ENCODE data around the gene EXOC6B.
A peak's percentile ranks its signal among the peaks of the same experiment; 100 is the strongest.
"Not testable (repeated sequence)": the region's sequence is repeated elsewhere in the genome, so short reads cannot be mapped to it uniquely, and the experiment has no call there.

EXOC6B gene

DNA sequence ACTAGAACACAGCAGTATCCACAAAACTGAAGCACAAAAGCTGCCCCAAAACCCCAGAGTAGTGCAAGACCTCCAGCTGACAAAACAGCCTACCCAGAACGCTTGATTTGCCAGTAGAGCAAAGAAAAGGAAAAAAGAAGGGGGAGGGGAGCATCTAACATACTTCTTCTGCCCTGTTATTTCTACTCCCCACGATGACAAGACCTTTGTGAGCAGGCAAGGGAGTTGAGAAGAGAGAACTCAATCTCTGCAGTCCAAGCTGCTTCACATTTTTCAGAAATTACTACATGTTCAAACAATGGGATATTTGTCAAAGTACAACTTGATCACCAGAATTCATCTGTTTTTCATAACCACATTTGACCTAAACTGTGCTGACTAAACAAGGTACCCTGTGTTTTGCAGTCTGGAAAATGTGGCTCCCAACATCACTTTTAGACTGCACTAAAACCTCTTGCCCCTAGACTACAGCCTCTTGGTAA, 286.7 kb downstream of the EXOC6B start:
- DNase-seq: no peak

DNA sequence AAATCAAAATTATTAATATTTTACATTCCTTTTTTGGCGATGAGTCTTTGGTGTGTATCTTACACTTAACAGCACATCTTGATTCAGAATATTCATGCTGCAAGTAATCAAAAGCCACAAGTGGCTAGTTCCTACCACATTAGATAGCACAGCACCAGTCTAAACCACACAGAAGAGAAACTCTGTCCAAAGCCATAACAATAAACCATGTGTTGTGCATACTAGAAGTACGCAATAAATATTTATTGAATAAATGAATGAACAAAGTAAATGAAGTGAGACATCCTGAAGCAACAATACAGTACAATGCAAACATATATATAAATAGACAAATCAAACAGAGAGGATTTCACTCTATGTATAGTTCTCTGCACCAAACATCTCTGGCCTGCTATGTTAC, 287.3 kb downstream of the EXOC6B start:
- DNase-seq: no peak

DNA sequence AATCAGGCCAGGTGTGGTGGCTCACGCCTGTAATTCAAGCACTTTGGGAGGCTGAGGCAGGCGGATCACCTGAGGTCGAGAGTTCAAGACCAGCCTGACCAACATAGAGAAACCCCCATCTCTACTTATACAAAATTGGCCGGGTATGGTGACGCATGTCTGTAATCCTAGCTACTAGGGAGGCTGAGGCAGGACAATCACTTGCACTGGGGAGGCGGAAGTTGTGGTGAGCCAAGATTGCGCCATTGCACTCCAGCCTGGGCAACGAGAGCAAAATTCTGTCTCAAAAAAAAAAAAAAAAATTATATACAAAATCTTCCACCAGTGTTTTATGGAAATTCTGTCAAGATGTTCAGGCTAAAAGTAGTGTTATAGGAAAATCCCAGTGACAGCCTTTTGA, 290.2 kb downstream of the EXOC6B start:
- not testable (repeated sequence) for DNase-seq

DNA sequence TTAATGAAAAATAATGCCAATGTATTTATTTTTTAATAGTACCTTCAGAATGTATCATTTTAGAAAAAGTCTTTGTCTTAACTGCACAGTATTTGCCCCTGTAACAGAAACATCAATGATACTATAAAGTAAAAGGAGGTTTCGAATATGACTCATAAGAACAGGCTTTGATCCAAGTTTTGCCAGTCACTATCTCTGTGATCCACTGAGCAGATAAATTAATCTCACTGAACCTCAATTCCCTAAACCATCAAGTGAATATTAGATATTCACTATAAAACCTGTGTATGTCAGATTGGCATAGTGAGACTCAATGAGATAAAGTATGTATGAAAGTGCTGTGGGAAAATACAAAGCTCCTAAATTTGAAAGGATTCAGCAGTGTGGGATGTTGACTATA, 292.1 kb downstream of the EXOC6B start:
- no peak for DNase-seq

DNA sequence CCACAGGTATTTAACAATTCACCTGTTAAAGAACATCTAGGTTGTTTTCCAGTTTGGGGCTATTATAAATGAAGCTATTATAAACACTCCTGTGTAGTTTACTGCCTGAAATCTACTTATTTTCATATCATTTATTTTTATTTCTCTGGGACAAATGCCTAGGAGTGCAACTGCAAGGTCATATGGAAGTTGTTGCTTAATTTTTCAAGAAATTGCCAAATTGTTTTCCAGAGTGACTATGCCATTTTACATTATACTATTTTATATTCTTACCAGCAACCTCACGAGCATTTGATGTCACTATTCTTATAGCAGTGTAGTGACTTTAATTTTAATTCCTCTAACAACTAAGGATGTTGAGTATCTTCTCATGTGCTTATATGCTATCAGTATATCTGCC, 298.4 kb downstream of the EXOC6B start:
- no peak for DNase-seq

DNA sequence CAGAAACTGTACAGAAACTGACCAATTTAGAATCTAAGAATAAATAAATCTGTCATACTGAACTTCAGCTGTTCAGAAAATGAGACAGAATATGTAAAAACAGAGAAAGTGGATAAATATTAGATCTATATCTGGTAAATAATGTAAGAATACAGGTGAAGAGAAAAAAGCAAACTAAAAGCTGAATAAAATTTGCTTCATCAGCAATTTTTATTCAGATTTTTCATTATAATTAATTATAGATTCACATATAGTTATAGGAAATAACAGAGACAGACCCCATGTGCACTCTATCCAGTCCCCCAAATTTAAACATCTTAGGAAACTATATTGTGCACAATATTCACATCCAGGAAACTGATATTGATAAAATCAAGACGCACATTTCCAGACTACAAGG, 299.2 kb downstream of the EXOC6B start:
- DNase-seq: no peak

DNA sequence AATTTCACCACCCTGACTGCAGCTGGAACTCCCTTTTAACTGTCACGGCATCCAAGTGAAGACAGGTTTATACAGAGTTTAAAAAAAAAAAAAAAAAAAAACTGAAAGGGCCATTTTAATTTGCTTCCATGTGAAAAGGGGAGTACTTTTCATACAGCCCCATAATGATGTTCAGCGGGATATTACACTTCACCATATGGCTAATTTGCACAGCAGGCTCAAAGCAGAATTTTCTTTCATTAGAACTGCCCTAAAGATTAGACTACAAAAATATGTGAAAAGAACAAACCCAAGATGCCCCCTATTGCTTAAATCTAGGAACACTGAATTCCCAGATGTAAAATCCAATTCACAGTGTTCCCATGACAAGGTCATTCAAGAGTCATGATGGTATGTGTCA, 301.8 kb downstream of the EXOC6B start:
- DNase-seq: peak in 1 of 3 experiments; percentile 29

DNA sequence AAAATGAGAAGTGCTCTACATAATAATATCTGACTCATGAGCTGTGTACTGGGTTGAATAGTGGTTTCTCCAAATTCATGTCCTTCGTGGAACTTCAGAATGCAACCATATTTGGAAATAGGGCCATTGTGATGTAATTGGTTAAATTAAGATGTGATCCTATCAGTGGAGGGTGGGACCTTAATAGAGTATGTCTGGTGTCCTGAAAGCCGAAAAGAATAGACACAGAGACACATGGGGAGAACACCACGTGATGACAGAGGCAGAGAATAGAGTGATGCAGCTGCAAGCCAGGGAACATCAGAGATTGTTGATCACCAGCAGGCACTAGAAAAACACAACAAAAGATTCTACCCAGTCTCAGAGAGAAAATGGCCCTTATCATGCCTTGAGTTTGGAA, 310.1 kb downstream of the EXOC6B start:
- DNase-seq: no peak

DNA sequence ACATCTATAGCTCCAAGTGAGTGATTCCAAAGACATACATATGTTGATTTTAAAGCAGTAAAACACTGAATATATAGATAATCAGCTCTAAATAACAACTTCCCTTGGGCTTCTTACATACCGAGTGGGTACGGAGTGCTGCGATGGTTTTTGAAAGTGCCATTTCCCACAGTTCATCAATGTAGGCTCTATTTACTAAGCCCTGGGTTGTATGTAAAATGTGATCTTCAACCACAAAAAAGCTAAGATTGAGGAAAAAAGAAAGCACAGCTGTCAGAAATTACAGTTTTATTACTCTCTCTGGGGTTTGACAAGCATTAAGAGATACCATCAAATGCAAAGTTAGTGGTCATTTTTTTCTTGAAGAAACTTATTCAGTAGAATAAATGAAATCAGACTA, 312.8 kb downstream of the EXOC6B start:
- no peak for DNase-seq

DNA sequence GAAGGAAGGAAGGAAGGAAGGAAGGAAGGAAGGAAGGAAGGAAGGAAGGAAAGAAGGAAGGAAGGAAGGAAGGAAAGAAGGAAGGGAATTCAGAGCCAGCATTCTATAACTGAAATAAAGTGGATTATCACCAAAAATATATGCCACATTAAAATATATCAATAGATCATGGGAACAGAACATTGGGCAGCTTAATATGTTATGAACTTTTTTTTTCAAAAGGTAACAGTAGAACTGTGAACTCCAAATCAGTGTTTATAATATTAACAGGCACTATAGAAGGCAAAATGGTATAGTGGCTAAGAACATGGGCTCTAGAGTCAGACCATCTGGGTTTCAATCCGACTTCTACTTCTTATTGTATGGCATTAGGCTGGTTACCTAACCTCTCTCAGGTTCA, 313.5 kb downstream of the EXOC6B start:
- DNase-seq: no peak

DNA sequence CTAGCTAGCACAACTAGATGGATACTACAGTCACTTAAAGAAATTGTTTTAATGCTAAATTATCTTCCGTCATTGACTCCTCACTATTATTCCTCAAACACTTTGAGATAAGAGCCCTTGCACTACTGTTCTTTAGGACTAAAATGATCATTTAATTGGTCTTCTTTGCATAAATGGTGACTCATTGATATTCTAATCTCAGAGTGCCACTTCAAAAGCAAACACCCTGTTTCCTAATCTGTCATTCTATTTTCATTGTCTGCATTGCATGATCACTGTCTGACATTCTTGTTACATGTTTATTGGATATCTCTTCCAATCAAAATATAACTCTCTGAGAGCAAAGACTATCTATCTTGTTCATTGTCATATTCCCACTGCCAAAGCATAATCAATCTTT, 313.9 kb downstream of the EXOC6B start:
- peak in 1 of 3 experiments; percentile 40 for DNase-seq

DNA sequence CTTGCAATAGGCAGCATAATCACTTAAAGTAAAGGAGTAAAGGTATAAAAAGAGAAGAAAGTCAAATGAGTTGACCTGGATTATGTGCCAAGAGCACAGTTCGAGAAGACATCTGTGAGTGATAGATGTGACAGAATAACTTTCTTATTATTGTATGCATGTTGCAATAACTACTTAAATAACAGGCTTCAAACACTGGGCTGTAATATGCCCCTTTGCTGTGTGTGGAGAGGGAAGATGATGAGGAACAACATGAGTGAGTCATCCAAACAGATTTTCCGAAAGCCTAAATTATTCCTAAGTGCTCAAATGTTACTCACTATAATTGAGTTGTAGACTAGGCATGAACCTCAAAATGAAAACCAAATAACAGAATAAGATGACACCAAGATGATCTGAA, 328.1 kb downstream of the EXOC6B start:
- no peak for DNase-seq

DNA sequence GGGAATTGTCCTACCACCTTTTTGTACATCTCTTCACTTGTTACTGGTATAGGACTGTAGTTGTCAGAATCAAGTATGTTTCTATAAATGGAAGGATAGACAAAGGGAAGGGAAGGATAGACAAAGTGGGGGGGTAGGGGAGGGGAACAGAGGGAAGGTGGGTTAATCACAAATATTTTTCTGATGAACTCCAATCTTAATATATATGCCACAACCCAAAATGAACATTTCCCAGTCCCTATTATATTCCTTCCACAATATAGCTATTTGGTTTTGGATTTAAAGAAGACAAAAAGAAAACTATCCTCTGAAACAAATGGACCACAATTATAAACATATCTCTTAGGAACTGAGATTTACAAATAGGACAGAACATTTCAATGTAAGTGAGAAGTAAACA, 329.4 kb downstream of the EXOC6B start:
- DNase-seq: no peak

DNA sequence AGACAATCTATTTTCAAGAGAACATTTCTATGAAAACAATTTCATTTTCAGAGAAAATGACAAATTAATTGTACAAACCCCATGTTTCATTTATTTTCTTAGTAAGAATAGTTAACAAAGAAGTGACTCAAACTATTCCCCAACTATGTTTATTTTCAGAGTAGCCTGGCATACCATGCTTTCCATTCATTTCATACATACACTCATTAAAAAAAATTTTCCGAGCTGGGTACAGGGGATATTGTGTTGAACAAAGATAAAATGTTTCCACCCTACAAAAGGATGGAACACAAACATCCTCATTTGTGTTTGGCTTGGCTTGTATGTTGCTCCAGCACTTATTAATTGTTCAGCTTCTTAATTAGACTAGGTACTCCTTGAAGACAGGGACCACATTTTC, 331.4 kb downstream of the EXOC6B start:
- DNase-seq: no peak

DNA sequence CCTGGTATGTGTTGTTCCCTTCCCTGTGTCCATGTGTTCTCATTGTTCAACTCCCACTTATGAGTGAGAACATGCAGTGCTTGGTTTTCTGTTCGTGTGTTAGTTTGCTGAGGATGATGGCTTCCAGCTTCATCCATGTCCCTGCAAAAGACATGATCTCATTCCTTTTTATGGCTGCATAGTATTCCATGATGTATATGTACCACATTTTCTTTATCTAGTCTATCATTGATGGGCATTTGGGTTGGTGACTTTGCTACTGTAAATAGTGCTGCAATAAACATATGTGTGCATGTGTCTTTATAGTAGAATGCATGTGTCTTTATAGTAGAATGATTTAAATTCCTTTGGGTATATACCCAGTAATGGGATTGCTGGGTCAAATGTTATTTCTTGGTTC, 341.2 kb downstream of the EXOC6B start:
- not testable (repeated sequence) for DNase-seq

DNA sequence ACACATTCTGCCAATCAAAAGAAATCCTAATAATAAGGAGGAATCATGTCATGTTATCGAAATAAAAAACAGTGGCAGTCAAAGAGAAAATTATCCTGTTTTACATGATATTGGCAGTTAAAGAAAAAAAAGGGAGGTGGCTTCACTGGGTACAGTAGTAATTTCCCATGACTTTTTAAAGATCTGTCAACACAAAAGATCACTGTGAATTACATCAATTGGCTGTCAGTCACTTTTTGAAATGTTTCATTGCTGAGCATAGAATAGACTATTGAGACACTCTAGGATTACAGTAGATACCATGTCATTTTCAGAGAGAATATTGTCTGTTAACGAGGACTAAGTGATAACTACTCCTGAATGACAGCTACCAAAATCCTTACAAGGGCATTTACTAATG, 342.5 kb downstream of the EXOC6B start:
- DNase-seq: no peak

DNA sequence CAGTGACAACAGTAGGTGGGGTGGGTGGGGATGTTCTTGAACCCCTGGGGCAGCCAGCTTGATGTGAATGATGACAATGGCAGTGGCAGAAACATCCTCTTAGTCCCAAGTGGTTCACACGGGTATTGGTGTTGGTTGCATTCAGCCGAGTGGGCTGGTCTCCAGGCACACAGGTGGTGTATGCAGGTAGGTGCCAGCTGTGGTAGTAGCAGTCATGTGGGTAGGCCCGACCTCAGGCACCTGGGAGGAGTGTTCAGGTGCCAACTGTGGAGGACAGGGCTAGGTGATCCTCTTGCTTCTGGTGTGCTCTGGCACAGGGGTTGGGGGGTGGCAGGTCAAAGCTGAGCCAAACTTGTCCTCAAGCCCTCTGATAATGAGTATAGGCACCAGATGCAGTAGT, 350.6 kb downstream of the EXOC6B start:
- no peak for DNase-seq

DNA sequence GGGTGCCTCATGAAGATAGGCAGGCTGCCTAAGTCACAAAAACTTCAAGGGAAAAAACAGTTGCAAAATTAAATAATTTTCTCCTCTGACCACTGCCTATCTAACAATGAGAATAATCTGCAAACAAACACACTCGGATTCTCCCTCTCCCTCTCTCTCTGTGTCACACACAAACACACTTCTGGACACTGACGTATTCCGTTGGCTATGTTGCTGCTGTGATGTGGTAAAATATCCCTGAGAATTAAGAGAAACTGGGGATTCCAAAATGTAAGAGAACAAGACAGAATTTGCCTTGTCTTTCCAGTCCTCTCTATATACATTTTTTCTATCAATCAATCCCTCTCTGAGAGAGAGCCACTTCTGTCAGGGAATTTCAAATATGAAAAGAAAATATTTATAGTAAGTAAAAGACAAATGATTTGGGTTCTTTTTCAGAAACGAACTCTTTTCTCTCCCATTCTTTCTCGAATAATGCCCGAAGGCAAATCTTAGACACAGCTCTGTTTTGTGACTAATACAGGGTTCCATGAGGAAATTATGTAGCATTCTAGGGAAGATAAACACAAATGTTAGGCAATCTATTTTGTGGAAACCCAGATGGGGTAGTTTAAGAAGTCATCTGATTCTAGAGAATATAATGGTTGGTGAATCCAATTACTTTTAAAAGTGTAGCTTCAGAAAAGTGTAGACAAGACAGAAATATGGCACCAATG, 367.9 kb downstream of the EXOC6B start:
- no peak for DNase-seq

DNA sequence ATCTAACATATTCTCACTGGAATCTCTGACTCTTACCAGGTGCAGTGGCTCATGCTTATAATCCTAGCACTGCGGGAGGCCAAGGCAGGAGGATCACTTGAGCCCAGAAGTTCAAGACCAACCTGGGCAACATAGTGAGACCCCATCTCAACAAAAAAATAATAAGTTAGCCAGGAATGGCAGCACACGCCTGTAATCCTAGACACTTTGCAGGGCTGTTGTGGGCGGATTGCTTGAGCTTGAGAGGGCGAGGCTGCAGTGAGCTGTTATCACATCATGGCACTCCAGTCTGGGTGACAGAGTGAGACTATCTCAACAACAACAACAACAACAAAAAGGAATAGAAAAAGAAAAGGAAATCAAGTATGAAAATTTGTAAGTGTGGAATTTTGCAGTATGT, 371.6 kb downstream of the EXOC6B start:
- DNase-seq: no peak

DNA sequence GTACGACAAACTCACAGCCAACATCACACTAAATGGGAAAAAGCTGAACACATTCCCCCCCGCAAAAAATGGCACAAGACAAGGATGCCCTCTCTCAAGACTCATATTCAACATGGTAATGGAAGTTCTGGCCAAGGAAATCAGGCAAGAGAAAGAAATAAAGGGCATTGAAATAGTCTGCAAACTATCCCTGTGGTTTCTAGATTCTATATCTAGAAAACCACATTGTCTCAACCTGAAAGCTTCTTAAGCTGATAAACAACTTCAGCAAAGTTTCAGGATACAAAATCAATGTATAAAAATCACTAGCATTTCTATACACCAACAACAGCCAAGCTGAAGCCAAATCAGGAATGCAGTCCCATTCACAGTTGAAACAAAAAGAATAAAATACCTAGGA, 383.6 kb downstream of the EXOC6B start:
- DNase-seq: no peak

DNA sequence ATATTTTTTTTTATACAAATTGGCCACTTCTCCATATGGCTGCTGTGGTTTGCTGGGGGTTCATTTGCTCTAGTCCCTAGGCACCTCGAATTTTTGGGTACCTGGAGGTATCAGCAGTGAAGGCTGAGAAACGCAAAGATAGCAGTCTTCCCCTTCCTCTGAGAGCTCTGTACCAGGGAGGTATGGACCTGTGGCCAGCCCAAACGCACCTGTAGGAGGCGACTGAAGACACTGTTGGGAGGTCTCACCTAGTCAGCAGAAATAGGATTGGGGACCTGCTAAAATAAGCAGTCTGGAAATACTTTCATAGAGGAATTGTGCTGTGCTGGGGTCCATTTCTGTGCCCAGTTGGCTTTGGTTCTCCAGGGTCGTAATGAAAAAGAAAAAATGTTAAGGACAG, 385.9 kb downstream of the EXOC6B start:
- no peak for DNase-seq

DNA sequence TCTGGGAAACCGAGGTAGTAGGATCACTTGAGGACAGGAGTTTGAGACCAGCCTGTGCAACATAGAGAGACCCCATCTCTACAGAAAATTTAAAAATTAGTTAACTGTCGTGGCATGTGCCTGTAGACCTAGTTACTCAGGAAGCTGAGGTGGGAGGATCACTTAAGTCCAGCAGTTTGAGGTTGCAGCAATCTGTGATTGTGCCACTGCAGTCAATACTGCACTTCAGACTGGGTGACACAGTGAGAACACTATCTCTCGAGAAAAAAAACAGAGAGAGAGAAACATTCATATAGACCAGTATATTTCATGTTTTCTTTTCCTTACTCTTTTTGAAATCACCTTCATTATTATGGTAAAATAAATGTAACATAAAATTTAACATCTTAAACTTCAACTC, 387.5 kb downstream of the EXOC6B start:
- DNase-seq: no peak

DNA sequence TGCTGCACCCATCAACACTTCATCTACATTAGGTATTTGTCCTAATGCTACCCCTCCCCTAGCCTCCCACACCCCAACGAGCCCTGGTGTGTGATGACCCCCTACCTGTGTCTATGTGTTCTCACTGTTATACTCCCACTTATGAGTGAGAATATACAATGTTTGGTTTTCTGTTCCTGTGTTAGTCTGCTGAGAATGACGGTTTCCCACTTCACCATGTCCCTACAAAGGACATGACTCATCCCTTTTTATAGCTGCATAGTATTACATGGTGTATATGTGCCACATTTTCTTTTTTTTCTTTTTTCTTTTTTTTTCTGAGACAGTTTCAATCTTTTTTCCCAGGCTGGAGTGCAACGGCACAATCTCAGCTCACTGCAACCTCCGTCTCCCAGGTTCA, 394.1 kb downstream of the EXOC6B start:
- DNase-seq: no peak

DNA sequence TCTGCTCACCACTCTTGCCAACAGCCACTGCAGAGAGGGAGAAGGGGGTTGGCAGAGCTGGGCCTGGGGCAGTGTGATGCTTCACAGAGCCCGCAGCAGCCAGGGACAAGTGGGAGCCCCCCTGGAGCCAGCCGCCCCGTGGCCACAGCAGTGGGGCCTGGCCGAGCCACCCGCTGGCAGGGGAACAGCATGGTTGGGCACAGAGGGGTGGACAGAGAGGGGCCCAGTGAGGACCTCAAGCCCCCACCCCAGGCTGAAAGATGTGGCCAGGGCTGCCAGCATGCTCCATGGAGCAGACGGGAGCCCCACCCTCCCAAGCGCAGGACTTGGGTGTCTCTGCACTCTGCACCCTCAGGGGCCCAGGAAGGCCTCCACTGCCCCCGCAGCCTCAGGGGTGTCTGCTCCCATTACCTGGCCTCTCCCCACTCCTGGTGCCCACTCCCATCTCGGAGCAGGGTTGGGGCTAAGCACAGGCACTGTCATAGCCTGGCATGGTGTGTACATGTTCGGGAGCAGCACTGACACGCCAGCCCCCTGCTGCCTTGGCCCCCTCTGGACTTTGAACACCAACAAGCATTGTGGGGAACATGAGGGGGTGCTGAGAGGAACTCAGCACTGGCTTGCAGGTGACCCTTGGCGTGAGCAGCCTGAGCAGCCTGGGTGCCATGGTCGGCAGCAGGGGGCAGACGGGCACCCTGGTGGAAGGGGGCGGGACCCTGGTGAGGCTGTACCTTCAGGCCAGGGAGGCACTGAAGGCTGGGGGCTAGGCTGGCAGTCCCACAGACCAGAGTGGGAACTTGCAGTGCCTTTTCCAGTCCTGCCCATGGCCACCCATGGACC, 398.6 kb downstream of the EXOC6B start:
- DNase-seq: no peak

DNA sequence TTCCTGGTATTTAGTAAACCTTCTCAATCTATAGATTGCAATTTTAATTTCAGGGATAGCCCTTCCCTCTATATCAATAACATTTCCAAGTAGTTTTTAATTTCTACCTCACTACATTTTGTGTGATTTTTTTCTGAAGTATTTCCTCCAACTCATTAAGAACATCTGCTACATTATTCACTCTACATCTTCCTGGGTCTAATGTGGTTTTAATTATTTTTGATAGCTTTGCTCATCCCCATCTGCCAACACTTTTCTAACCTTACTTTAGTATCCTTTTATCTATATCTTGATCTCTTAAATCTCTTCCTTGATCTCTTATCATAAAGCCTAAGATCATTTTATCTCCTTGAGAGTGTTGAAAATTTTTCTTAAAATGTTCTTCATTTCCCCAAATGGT, 399.8 kb downstream of the EXOC6B start:
- no peak for DNase-seq

All from NCI-H1417 (cell line).